Glutamatergic neuron (in vitro differentiated cells): ENCODE data around the gene UBE2QL1. TPM values are rescaled to one million over a fixed set of nuclear protein-coding genes. Genes with fewer than 3 reads are reported as not detected.

Source experiments
- DNase-seq: peaks from one replicate; pipeline ENCODE4 v3.0.0; 2022
- H3K27ac Mint-ChIP-seq: one replicate; pipeline ENCODE4 v1.8.0; 2020; ENCODE audit warnings: mild to moderate bottlenecking, mixed read lengths, inconsistent platforms; ENCODE audit not compliant: unreplicated experiment
- H3K27me3 Mint-ChIP-seq: one replicate; pipeline ENCODE4 v1.8.0; 2020; ENCODE audit warnings: mild to moderate bottlenecking, moderate library complexity, mixed read lengths, inconsistent platforms; ENCODE audit not compliant: unreplicated experiment
- H3K36me3 Mint-ChIP-seq: one replicate; pipeline ENCODE4 v1.8.0; 2020; ENCODE audit warnings: mild to moderate bottlenecking, mixed read lengths, inconsistent platforms; ENCODE audit not compliant: unreplicated experiment
- H3K4me1 Mint-ChIP-seq: one replicate; pipeline ENCODE4 v1.8.0; 2020; ENCODE audit warnings: mild to moderate bottlenecking, low read depth, mixed read lengths, inconsistent platforms; ENCODE audit not compliant: unreplicated experiment
- H3K4me3 Mint-ChIP-seq: one replicate; pipeline ENCODE4 v1.8.0; 2020; ENCODE audit warnings: mild to moderate bottlenecking, mixed read lengths, inconsistent platforms; ENCODE audit not compliant: unreplicated experiment
- H3K9me3 Mint-ChIP-seq: one replicate; pipeline ENCODE4 v1.8.0; 2020; ENCODE audit warnings: mild to moderate bottlenecking, moderate library complexity, mixed read lengths, inconsistent platforms; ENCODE audit not compliant: unreplicated experiment
- CTCF ChIP-seq: fragments of 200-600 bp; sonication (generic); IDR thresholded peaks from one replicate; pipeline ENCODE4 v1.5.0; 2021; ENCODE audit not compliant: partially characterized antibody, unreplicated experiment
- total RNA-seq: library from RNA; stranded (reverse); fragmentation: NEBNext Ultra II Directional; extraction: Animal tissue kit (Norgen Biotek cat#: 25700); gene quantifications from one replicate; pipeline ENCODE4 v1.2.1, GENCODE V29; 2021; ENCODE audit not compliant: unreplicated experiment

The UBE2QL1 gene
- total RNA-seq, 1 donor from 2014 or later: 4.5 TPM

- TF ChIP-seq CTCF: no peak
- Mint-ChIP-seq H3K9me3 (no peaks in the 10 kb centered on the region), H3K36me3 (no peaks in the 10 kb centered on the region), H3K4me1 (no peaks in the 10 kb centered on the region), H3K4me3 (no peak overlapping the region), H3K27ac (no peak overlapping the region), H3K27me3 (peaks cover 3% of the 10 kb centered on the region)
- no peak for DNase-seq
Observed at GRCh38 chr5:6418679-6419276, 29.9 kb upstream of the UBE2QL1 start.

- no peaks in the 10 kb centered on the region for H3K36me3 Mint-ChIP-seq
Observed at GRCh38 chr5:6419340-6419852, 29.3 kb upstream of the UBE2QL1 start.

GRCh38 chr5:6423327-6424109 lies 25.1 kb upstream of the UBE2QL1 start:
- no peak for DNase-seq

More at GRCh38 chr5:6419340-6419852, 29.3 kb upstream of the UBE2QL1 start:
- no peaks in the 10 kb centered on the region for H3K4me1 Mint-ChIP-seq
- no peak for TF ChIP-seq CTCF
- no peaks in the 10 kb centered on the region for H3K9me3 Mint-ChIP-seq
- no peak overlapping the region for H3K27ac Mint-ChIP-seq
- peaks cover 3% of the 10 kb centered on the region for H3K27me3 Mint-ChIP-seq
- DNase-seq: no peak
- H3K4me3 Mint-ChIP-seq: no peak overlapping the region

GRCh38 chr5:6424110-6424659 lies 24.5 kb upstream of the UBE2QL1 start:
- Mint-ChIP-seq H3K27ac (no peak overlapping the region), H3K4me3 (no peak overlapping the region), H3K9me3 (no peaks in the 10 kb centered on the region), H3K36me3 (peaks cover 9% of the 10 kb centered on the region), H3K4me1 (no peaks in the 10 kb centered on the region), H3K27me3 (peaks cover 3% of the 10 kb centered on the region)
- DNase-seq: no peak
- TF ChIP-seq CTCF: no peak

More at GRCh38 chr5:6423327-6424109, 25.1 kb upstream of the UBE2QL1 start:
- no peak for TF ChIP-seq CTCF
- H3K27ac Mint-ChIP-seq: no peak overlapping the region
- H3K9me3 Mint-ChIP-seq: no peaks in the 10 kb centered on the region
- H3K27me3 Mint-ChIP-seq: peaks cover 3% of the 10 kb centered on the region
- H3K4me1 Mint-ChIP-seq: no peaks in the 10 kb centered on the region
- H3K36me3 Mint-ChIP-seq: peaks cover 4% of the 10 kb centered on the region
- H3K4me3 Mint-ChIP-seq: no peak overlapping the region

- TF ChIP-seq CTCF: no peak
- no peak overlapping the region for H3K27ac Mint-ChIP-seq
- no peak overlapping the region for H3K4me3 Mint-ChIP-seq
- H3K27me3 Mint-ChIP-seq: peaks cover 3% of the 10 kb centered on the region
- no peak for DNase-seq
- no peaks in the 10 kb centered on the region for H3K4me1 Mint-ChIP-seq
- H3K9me3 Mint-ChIP-seq: no peaks in the 10 kb centered on the region
- H3K36me3 Mint-ChIP-seq: peaks cover 11% of the 10 kb centered on the region
Observed at GRCh38 chr5:6424700-6425099, 24.0 kb upstream of the UBE2QL1 start.
